Neural cell (in vitro differentiated cells): Measurements from ENCODE around the gene CCDC68. TPM values are rescaled to one million over a fixed set of nuclear protein-coding genes. Genes with fewer than 3 reads are reported as not detected.

ENCODE experiments used
- H2AFZ ChIP-seq: fragments of 200-600, 300-800 bp; sonication (generic), shearing (Covaris generic); 2 replicates; pipeline ENCODE4 v1.6.0; 2014; ENCODE audit warnings: low read depth, mild to moderate bottlenecking, antibody characterized with exemption, low read length, moderate library complexity
- H3F3A ChIP-seq: fragments of 200-600 bp; shearing (Covaris generic); 2 replicates; pipeline ENCODE4 v1.6.1; 2016; ENCODE audit warnings: mild to moderate bottlenecking, moderate library complexity, mixed read lengths, antibody characterized with exemption, low read length; ENCODE audit not compliant: insufficient read depth, poor library complexity, severe bottlenecking
- H3K27ac ChIP-seq: fragments of 200-600, 300-800 bp; sonication (generic), shearing (Covaris generic); 2 replicates; pipeline ENCODE4 v1.5.1; 2014; ENCODE audit warnings: mild to moderate bottlenecking, low read length, moderate library complexity
- H3K27me3 ChIP-seq: fragments of 300-800, 200-600 bp; sonication (generic), shearing (Covaris generic); 2 replicates; pipeline ENCODE4 v1.6.0; 2014; ENCODE audit warnings: mild to moderate bottlenecking, low read depth, low read length, moderate library complexity; ENCODE audit not compliant: insufficient read depth
- H3K36me3 ChIP-seq: fragments of 300-800, 200-600 bp; sonication (generic), shearing (Covaris generic); 2 replicates; pipeline ENCODE4 v1.5.1; 2014; ENCODE audit warnings: mild to moderate bottlenecking, antibody characterized with exemption, low read length, moderate library complexity; ENCODE audit not compliant: insufficient read depth
- H3K4me2 ChIP-seq: fragments of 300-800, 200-600 bp; sonication (generic), shearing (Covaris generic); 2 replicates; pipeline ENCODE4 v1.6.0; 2014; ENCODE audit warnings: mild to moderate bottlenecking, low read length
- H3K4me3 ChIP-seq: fragments of 300-800, 200-600 bp; sonication (generic), shearing (Covaris generic); 2 replicates; pipeline ENCODE4 v1.5.1; 2014; ENCODE audit warnings: mild to moderate bottlenecking, low read length, moderate library complexity
- H3K79me2 ChIP-seq: fragments of 200-600 bp; shearing (Covaris generic); replicated peaks from 2 replicates; pipeline ENCODE4 v1.6.0; 2014; ENCODE audit warnings: mild to moderate bottlenecking, low read length, moderate library complexity; ENCODE audit not compliant: insufficient read depth
- H3K9ac ChIP-seq: fragments of 300-800, 200-600 bp; sonication (generic), shearing (Covaris generic); 2 replicates; pipeline ENCODE4 v1.6.1; 2016; ENCODE audit warnings: mild to moderate bottlenecking, low read length, mixed read lengths
- H3K9me2 ChIP-seq: fragments of 200-600 bp; shearing (Covaris generic); 2 replicates; pipeline ENCODE4 v1.6.1; 2016; ENCODE audit warnings: mild to moderate bottlenecking, low read length, mixed read lengths; ENCODE audit not compliant: insufficient read depth
- H3K9me3 ChIP-seq: fragments of 200-600, 300-800 bp; sonication (generic), shearing (Covaris generic); 2 replicates; pipeline ENCODE4 v1.6.1; 2016; ENCODE audit warnings: mild to moderate bottlenecking, mixed run types, low read length, moderate library complexity, mixed read lengths
- H4K20me1 ChIP-seq: fragments of 200-600 bp; shearing (Covaris generic); 2 replicates; pipeline ENCODE4 v1.6.1; 2016; ENCODE audit warnings: mild to moderate bottlenecking, mixed run types; ENCODE audit not compliant: insufficient read depth
- CTCF ChIP-seq: fragments of 450-650 bp; IDR thresholded peaks from 2 replicates; pipeline ENCODE4 v1.5.1; 2014; ENCODE audit warnings: antibody characterized with exemption, mild to moderate bottlenecking, moderate library complexity; ENCODE audit not compliant: poor library complexity, severe bottlenecking
- EP300 ChIP-seq: fragments of 450-650 bp; conservative IDR thresholded peaks from 2 replicates; pipeline ENCODE4 v1.6.1; 2014; ENCODE audit warnings: antibody characterized with exemption, mild to moderate bottlenecking, moderate library complexity; ENCODE audit not compliant: poor library complexity, severe bottlenecking
- EZH2 ChIP-seq: fragments of 200-600, 300-800 bp; shearing (Covaris generic), sonication (generic); IDR thresholded peaks from 2 replicates; pipeline ENCODE4 v1.6.1; 2014; ENCODE audit warnings: antibody characterized with exemption, low read length, borderline replicate concordance, mild to moderate bottlenecking; ENCODE audit not compliant: insufficient read depth, poor library complexity, severe bottlenecking
- MXI1 ChIP-seq: fragments of 450-650 bp; conservative IDR thresholded peaks from 2 replicates; pipeline ENCODE4 v1.6.1; 2014; ENCODE audit warnings: antibody characterized with exemption, mild to moderate bottlenecking; ENCODE audit not compliant: poor library complexity, severe bottlenecking
- POLR2AphosphoS5 ChIP-seq: IDR thresholded peaks from 2 replicates; pipeline ENCODE4 v1.6.1; 2012
- RAD21 ChIP-seq: fragments of 450-650 bp; conservative IDR thresholded peaks from 2 replicates; pipeline ENCODE4 v1.6.1; 2014; ENCODE audit warnings: antibody characterized with exemption, mild to moderate bottlenecking, moderate library complexity
- REST ChIP-seq: IDR thresholded peaks from 2 replicates; pipeline ENCODE4 v1.6.1; 2012; ENCODE audit warnings: borderline replicate concordance
- SMC3 ChIP-seq: fragments of 450-650 bp; conservative IDR thresholded peaks from 2 replicates; pipeline ENCODE4 v1.6.1; 2014; ENCODE audit warnings: antibody characterized with exemption, mild to moderate bottlenecking, moderate library complexity; ENCODE audit not compliant: poor library complexity
- TAF1 ChIP-seq: IDR thresholded peaks from 2 replicates; pipeline ENCODE4 v1.6.1; 2012; ENCODE audit warnings: low read depth
- polyA plus RNA-seq: library from polyadenylated mRNA; depleted of rRNA; stranded (reverse); fragments of >200 nt; gene quantifications from 2 replicates; pipeline ENCODE4 v1.2.3, GENCODE V29; 2014

The CCDC68 gene
- polyA plus RNA-seq, 1 donor from 2014 or later: 0.30 TPM

GRCh38 chr18:54961016-54961423 is 1.8 kb upstream of the CCDC68 start:
- no peaks in the 10 kb centered on the region for H3K9me3 ChIP-seq
- no peak overlapping the region for H3K27ac ChIP-seq
- no peak overlapping the region for H3K9ac ChIP-seq
- TF ChIP-seq SMC3: no peak
- no peak for TF ChIP-seq RAD21
- no peak for TF ChIP-seq POLR2AphosphoS5
- no peak for TF ChIP-seq TAF1
- no peak for TF ChIP-seq MXI1
- no peak for TF ChIP-seq REST
- TF ChIP-seq CTCF: no peak
- H3K9me2 ChIP-seq: no peaks in the 10 kb centered on the region
- H3F3A ChIP-seq: no peaks in the 10 kb centered on the region
- H3K4me2 ChIP-seq: no peak overlapping the region
- no peaks in the 10 kb centered on the region for H4K20me1 ChIP-seq
- no peaks in the 10 kb centered on the region for H3K79me2 ChIP-seq
- no peak overlapping the region for H2AFZ ChIP-seq
- H3K36me3 ChIP-seq: no peaks in the 10 kb centered on the region
- H3K4me3 ChIP-seq: no peak overlapping the region
- peaks cover 5% of the 10 kb centered on the region for H3K27me3 ChIP-seq

- no peaks in the 10 kb centered on the region for H3K79me2 ChIP-seq
- no peaks in the 10 kb centered on the region for H3K9me3 ChIP-seq
- peaks cover 5% of the 10 kb centered on the region for H3K27me3 ChIP-seq
- no peak overlapping the region for H3K27ac ChIP-seq
- H3K36me3 ChIP-seq: no peaks in the 10 kb centered on the region
- no peak overlapping the region for H2AFZ ChIP-seq
- H3K9me2 ChIP-seq: no peaks in the 10 kb centered on the region
- no peaks in the 10 kb centered on the region for H3F3A ChIP-seq
- H3K9ac ChIP-seq: no peak overlapping the region
- H3K4me2 ChIP-seq: no peak overlapping the region
- TF ChIP-seq POLR2AphosphoS5 (no peak), EP300 (no peak), MXI1 (no peak)
- no peaks in the 10 kb centered on the region for H4K20me1 ChIP-seq
- H3K4me3 ChIP-seq: no peak overlapping the region
Observed at GRCh38 chr18:54960197-54960596, 936 bp upstream of the CCDC68 start.

GRCh38 chr18:54957996-54958395 is 1.3 kb downstream of the CCDC68 start:
- no peak for TF ChIP-seq EP300
- TF ChIP-seq SMC3: no peak
- no peak for TF ChIP-seq POLR2AphosphoS5
- no peak for TF ChIP-seq EZH2
- TF ChIP-seq MXI1: no peak
- no peak for TF ChIP-seq RAD21
- no peak for TF ChIP-seq REST
- TF ChIP-seq TAF1: no peak
- no peak for TF ChIP-seq CTCF

More at GRCh38 chr18:54957996-54958395, 1.3 kb downstream of the CCDC68 start:
- no peak overlapping the region for H3K4me3 ChIP-seq
- H3K9me2 ChIP-seq: no peaks in the 10 kb centered on the region
- H3K27ac ChIP-seq: no peak overlapping the region
- H2AFZ ChIP-seq: no peak overlapping the region
- no peak overlapping the region for H3K9ac ChIP-seq
- H3K9me3 ChIP-seq: no peaks in the 10 kb centered on the region
- H3K27me3 ChIP-seq: peaks cover 5% of the 10 kb centered on the region
- H3K4me2 ChIP-seq: no peak overlapping the region
- H4K20me1 ChIP-seq: no peaks in the 10 kb centered on the region
- H3K36me3 ChIP-seq: no peaks in the 10 kb centered on the region
- no peaks in the 10 kb centered on the region for H3K79me2 ChIP-seq
- H3F3A ChIP-seq: no peaks in the 10 kb centered on the region
